Raji (cell line): ENCODE results near the gene CPD.

Experiments
- POLR2A ChIP-seq: IDR thresholded peaks from 2 replicates; pipeline ENCODE4 v1.6.1; 2011; ENCODE audit warnings: low read depth, low read length, control low read depth; ENCODE audit not compliant: insufficient read depth

Gene CPD

DNA sequence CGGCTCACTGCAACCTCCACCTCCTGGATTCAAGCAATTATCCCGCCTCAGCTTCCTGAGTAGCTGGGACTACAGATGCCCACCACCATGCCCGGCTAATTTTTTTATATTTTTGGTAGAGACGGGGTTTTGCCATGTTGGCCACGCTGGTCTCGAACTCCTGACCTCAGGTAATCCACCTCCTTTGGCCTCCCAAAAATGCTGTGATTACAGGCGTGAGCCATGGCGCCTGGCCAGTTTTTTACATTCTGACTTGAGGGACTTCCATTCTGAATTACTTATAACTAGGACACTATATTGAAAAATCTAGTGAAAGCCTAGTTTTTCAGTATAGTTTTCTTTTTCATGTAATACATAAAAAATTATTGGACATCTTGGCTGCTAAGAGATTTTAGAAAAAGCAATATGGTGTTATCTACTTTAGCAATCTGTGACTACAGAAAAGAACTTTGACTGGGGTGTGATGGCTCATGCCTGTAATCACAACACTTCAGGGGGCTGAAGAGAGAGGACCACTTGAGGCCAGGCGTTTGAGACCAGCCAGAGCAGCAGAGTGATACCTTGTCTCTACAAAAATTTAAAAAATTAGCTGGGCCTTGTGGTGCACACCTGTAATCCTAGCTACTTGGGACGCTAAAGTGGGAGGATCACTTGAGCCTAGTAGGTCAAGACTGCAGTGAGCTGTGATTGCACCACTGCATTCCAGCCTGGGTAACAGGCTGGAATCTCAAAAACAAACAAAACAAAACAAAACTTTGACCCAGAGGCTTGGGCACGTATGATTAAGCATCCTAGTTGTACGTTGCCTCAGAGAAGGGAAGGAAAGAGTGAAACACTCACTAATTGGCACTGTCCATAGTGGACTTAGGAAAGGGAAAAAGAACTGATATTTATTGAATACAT lies 71.6 kb downstream of the CPD start:
- TF ChIP-seq POLR2A = no peak

DNA sequence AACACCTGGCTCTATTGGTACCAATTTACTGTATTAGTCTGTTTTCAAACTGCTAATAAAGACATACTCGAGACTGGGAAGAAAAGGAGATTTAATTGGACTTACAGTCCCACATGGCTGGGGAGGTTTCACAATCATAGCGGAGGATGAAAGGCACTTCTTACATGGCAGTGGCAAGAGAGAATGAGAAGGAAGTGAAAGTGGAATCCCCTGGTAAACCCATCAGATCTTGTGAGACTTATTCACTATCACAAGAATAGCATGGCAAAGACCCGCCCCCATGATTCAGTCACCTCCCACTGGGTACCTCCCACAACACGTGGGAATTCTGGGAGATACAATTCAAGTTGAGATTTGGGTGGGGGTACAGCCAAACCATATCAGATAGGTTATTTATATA lies 75.9 kb downstream of the CPD start:
- TF ChIP-seq POLR2A = no peak

DNA sequence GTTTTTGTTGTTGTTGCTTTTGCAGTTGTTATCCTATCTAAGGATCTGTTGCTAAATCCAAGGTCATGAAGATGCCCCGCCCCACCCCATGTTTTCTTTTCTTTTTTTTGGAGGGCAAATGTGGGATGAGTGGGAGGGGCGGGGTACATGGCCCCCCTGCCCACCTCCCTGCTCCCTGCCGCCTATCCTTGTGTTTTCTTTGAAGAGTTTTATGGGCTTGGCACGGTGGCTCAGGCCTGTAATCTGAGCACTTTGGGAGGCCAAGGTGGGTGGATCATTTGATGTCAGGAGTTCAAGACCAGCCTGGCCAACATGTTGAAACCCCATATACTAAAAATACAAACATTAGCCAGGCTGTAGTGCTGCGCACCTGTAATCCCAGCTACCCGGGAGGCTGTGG lies 79.6 kb downstream of the CPD start:
- TF ChIP-seq POLR2A = no peak

DNA sequence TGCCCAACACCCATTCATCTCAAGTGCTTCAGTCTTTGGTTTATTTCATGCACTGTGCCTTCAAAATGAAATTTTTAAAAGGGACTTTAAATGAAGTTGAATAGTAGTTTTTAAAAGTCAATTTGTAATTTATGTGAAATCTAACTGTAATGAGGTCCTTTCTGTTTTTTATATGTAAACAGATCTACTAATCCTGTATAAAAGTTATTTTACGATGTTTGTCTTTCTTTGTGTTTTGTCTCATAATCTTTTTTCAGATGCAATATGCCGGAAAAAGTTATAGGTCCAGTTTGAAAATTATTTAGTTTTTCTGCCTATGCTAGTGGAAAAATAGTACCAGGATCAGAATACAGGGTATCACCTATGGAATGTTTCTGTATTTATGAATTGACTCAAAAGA lies 89.7 kb downstream of the CPD start:
- no peak for TF ChIP-seq POLR2A

DNA sequence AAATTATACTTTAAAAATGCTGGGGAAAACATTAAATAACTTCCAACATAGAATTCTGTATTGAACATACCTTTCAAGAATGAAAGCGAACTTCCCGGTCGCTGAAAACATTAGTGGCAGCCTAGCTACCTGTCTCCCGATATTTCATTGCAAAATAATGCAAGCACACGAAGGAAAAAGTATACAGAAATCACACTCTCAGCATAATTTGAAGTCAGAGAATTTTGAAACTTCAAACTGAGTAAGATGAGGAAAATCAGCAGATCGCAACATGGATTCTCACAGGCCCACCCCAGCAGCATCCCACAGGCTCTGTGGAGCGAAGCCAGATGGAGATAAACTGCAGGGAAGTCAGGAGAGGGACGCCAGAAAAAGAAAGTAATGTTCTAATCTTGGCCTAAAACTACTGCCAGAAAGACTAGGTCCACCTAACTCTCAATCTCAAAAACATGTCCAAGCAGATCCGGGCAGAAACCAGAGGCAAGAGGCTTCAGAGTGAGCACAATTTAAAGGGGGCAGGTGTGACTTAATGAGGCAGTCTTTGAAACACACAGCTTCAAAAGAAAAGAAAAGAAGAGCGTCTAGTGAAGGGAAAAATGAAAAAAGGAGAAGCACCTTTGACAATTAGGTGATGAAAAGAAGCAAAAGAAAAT lies 93.6 kb downstream of the CPD start:
- no peak for TF ChIP-seq POLR2A

DNA sequence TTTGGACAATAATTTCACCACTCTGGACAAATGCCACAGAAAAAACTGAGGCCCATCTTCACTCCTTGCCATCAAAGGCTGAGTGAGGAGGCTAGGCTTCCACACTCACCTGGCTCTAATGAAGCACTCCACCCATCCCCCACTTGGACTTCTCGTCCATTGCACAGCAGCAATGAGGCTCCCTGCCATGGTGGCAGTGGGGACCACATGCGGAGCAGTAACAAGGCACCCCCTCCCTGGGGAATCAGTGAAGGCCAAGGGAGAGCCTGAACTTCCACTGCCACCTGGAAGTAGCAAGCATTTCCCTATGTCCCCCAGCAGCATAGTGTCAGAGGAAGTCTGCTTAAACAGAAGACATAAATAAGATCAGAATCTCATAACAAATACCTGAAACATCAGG lies 96.5 kb downstream of the CPD start:
- no peak for TF ChIP-seq POLR2A

DNA sequence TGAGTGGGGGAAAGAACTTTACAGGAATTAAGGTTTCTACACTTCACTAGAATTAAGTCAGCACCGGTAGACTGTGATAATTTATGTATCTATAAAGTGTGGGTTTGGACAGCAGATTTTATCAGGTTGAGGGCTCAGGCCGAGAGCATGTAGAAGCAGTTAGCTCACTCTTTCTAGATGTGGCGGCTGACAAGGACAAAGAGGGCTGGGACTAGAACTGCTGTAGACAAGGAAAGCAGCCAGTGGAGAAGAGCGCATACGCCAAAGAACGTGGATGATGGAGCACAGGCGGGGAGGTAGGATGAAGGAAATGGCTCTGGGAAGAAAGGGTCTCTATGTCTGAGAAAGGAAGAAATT lies 98.0 kb downstream of the CPD start:
- no peak for TF ChIP-seq POLR2A

DNA sequence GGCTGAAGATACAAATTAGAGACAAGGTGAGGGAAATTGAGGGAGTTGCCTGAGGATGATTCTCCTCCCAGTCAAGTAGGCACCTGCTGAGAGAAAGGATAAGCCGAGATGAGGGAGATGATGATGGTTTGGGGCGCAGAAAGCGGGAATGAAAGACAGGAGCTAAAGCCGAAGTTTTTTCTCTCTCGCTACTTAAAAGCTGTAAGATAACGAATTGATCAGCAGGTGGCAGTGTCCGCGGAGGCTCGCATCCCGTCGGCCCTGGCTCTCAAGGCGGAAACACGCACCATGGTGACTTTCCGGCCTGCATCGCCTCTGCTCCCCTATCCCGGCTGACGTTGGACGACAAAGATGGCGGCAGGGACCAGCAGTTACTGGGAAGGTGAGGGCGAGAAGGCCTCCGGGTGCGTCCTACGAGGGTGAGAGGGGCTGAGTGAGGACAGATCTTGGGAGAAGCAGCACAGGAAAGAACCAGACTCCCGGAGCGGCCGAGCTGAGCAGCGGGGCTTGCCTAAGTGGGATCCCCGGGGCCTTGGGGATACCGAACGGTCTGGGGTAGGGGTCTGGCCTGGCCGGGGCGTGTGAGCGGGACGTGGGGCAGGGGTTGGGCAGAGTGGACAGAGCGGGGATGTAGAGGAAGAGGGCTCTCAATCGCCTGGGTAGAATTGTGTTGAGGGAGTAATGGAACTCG lies 98.5 kb downstream of the CPD start, which contains the start of gene GOSR1:
TSS of gene GOSR1 (plus strand) at position 326 of the 691 bp plus-strand sequence. CDS start at position 352, 26 bp downstream.
- TF ChIP-seq POLR2A = peak; percentile 98

DNA sequence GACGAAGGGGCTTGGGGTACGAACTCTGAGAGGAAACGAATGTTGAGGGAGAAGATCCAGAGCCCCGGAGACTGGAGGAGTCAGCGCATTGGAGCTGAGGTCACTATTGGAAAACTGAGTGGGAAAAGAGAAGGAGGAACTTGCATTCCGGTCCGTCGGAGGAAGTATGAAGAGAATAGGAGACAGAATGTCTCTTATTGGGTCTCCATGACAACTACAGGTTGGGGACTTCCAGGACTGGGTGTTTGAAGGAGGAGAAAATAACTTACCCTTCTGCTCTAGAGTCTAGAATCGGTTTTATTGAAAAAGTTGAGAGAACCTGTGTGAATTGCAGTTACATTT lies 99.0 kb downstream of the CPD start:
- no peak for TF ChIP-seq POLR2A

DNA sequence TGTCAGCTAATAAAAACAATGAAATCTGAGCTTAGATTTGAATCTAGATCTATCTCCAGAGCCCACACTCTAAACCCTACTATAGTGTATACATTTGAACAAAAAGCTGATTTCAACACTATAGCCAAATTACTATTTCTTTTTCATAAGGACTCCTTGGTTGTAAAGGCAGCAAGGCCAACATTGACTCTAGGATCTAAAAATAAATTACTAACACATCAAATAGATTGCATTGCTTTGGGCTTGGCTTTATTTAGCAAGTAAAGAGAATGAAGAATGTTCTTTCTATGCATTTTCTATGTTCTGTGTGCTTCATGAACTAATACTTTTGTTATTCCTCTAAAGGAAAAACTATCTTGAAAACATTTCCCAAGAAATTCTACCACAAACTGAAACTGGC lies 103.8 kb downstream of the CPD start:
- TF ChIP-seq POLR2A = no peak

DNA sequence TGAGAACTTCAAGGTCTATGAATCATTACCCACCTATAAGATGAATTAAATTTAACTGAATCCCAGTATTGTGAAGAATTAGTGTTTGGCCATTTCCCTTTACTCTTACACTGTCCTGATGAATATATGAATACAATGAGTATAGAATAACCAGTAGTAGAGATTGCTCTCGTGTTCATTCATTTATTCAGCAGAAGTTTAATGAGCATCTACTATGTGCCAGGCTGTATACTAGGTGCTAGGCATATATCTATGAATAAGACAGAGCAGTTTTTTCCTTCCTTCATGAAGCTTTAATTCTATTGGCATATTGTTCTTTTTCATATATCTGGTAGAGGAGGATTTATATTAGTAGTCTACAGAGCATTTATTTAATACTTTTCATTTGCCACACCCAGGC lies 104.4 kb downstream of the CPD start:
- TF ChIP-seq POLR2A = no peak

DNA sequence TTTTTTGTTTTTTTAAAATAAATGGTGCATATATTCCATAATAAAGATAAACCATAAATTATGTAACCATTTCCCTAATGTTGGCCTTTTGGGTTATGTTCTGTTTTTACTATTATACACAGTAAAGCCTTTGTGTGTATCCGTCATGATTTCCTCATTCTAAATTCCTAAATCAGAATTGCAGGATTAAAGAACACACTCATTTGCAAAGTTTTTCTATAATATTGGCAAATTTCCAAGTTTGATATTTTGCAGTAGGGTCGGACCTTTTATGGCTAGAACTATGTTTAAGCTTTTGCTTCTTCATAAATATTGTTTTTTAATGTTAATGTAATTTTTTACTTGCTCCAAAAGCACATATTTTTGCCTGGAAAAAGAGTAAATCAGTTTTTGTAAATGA lies 115.1 kb downstream of the CPD start:
- no peak for TF ChIP-seq POLR2A

DNA sequence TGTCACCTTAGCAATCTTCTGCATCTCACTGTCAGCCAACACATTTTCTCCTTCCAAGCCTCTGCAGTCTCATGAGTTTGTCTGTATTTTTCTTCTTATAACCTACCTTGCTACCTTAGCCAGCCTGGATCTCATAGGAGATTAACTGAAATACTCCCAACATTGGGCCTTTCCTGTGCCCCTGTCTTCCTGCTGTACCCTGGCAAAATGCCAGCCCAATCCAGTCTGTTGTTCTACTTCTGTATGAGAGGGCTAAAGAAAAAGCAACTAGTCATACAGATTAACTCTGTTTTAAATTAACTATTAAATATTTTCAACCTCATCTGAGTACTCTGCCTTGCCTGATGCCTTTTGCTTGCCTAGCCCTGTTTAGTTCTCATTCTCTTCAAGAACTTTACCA lies 116.9 kb downstream of the CPD start:
- TF ChIP-seq POLR2A = no peak

DNA sequence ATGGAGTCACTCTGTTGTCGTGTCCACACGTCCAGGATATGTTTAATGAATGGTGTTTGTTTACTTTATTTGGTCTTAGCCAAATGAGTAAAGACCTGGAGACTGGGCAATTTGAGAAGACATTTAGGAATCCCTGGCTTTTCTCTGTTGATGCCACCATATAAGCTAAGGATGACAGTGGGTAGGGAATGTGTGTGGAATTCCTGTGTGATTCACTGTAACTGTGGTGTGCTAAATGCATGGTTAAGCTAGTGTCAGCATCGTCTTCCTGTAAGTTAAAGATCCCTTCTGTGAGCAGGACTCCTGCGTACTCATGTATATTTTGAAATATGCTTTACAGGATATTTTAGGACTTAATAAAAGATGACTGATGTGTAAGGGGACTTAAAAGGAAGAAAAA lies 124.8 kb downstream of the CPD start:
- no peak for TF ChIP-seq POLR2A

DNA sequence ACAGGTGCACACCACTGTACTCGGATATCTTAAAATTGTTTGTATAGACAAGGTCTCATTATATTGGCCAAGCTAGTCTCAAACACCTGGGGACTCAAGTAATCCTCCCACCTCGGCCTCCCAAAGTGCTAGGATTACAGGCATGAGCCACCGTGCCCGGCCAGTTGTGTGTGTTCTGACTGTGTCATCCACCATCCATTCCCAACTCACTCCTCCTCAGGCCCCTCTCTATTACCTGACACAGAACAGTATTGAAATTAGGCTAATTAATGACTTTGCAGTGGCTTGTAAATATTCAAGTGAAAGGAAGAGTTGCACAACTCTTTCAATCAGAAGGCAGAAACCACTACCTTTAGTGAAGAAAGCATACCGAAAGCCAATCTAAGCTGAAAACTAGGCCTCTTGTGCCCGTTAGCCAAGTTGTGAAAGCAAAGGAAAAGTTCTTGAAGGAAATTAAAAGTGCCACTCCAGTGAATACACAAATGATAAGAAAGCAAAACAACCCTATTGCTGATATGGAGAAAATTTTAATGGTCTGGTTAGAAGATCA lies 127.2 kb downstream of the CPD start:
- TF ChIP-seq POLR2A = no peak

DNA sequence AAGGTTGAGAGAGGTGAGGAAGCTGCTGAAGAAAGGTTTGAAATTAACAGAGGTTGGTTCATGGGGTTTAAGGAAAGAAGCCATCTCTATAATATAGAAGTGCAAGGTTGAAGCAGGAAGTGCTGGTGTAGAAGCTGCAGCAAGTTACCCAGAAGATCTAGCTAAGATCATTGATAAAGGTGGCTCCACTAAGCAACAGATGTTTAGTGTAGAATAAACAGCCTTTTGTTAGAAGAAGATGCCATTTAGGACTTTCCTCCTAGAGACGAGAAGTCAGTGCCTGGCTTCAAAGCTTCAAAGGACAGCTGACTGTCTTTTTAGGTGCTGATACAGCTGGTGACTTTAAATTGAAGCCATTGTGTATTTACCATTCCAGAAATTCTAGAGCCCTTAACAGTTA lies 127.8 kb downstream of the CPD start:
- TF ChIP-seq POLR2A = no peak

DNA sequence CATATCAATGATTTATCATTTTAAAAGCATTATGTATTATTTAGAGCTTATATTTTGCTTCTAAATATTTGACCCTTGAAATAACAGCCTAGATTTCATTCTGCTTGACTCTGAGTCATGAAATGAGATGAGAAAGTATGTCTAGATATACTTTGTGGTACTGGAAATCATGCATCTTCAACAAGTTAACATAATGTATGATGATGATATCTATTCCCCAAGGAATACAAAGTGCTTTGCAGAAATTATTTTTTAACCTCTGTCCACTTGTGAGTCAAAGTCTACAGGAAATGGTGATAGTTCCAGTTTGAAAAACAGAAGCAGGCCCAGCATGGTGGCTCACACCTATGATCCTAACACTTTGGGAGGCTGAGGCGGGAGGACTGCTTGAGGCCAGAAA lies 134.6 kb downstream of the CPD start:
- no peak for TF ChIP-seq POLR2A
